A549 (cell line): ENCODE data around the gene BZW1.
A peak's percentile ranks its signal among the peaks of the same experiment; 100 is the strongest.

Experiments
- CHD2 ChIP-seq: fragments of 150-350 bp; IDR thresholded peaks from 2 replicates; pipeline ENCODE4 v1.6.1; 2014; ENCODE audit warnings: low read length; ENCODE audit not compliant: partially characterized antibody
- FOSL2 ChIP-seq, 2 experiments: fragments of 450-650 bp in 1 of 2; fragments of >200 bp in 1 of 2; sonication (Bioruptor Twin) in 1 of 2; formaldehyde crosslinking; IDR thresholded peaks; 2 replicates each; pipeline versions ENCODE4 v1.5.0 to v1.6.1; 2016 to 2020; ENCODE audit warnings: mild to moderate bottlenecking in 1 of 2, moderate library complexity in 1 of 2
- JUN ChIP-seq, 2 experiments: fragments of >200 bp; sonication (Bioruptor Twin); formaldehyde crosslinking; IDR thresholded peaks; 2 replicates in 1 of 2; 3 replicates in 1 of 2; pipeline ENCODE4 v1.6.1; 2016 to 2017
- KDM1A ChIP-seq: fragments of 200-600 bp; sonication (generic); IDR thresholded peaks from 2 replicates; pipeline ENCODE4 v1.6.1; 2016; ENCODE audit warnings: low read depth, mild to moderate bottlenecking
- MYC ChIP-seq: IDR thresholded peaks from 2 replicates; pipeline ENCODE4 v1.6.1; 2012; ENCODE audit warnings: mild to moderate bottlenecking, inconsistent platforms, low read length, improper control_type of control experiment, borderline replicate concordance
- NR3C1 ChIP-seq: fragments of >200 bp; sonication (Bioruptor Twin); formaldehyde crosslinking; IDR thresholded peaks from 3 replicates; pipeline ENCODE4 v1.6.1; 2017
- PHF8 ChIP-seq: fragments of 200-600 bp; sonication (generic); IDR thresholded peaks from 2 replicates; pipeline ENCODE4 v1.6.1; 2016; ENCODE audit warnings: low read depth, mild to moderate bottlenecking, antibody characterized with exemption, moderate library complexity, borderline replicate concordance
- POLR2A ChIP-seq: IDR thresholded peaks from 2 replicates; pipeline ENCODE4 v1.6.1; 2012; ENCODE audit warnings: mild to moderate bottlenecking, low read length
- RNF2 ChIP-seq: fragments of 200-600 bp; sonication (generic); IDR thresholded peaks from 2 replicates; pipeline ENCODE4 v1.6.1; 2016; ENCODE audit warnings: low read depth, mild to moderate bottlenecking, antibody characterized with exemption, moderate library complexity, borderline replicate concordance
- TF ChIP-seq, protein P1 (sequence below): fragments of >200 bp; sonication (Bioruptor Twin); formaldehyde crosslinking; IDR thresholded peaks from 3 replicates; pipeline ENCODE4 v1.5.1; 2016
- TF ChIP-seq, protein P2 (sequence below): IDR thresholded peaks from 2 replicates; pipeline ENCODE4 v1.6.1; 2012
- TF ChIP-seq, protein P3 (sequence below): fragments of 200-600 bp; sonication (generic); IDR thresholded peaks from 2 replicates; pipeline ENCODE4 v1.6.1; 2016; ENCODE audit warnings: antibody characterized with exemption, mild to moderate bottlenecking, moderate library complexity

DNA sequence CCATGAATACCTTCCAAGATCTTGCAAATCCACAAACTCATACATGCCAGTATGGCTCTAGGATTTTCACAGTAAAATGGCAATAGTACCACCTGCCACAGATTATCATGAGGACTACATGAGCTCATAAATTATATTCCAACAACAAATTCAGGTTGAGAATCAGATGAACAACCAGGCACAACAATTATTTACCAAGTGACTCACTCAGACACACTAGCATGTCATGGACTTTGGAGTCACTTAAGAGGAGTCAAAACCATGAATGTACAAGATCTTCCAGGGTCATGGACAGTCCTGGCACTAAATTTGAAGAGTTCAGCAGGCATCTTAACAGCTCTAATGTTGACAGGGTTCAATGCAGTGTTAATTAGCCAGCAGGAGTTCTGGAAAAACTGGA lies 34.4 kb upstream of the BZW1 start:
- TF ChIP-seq, protein P1, sequence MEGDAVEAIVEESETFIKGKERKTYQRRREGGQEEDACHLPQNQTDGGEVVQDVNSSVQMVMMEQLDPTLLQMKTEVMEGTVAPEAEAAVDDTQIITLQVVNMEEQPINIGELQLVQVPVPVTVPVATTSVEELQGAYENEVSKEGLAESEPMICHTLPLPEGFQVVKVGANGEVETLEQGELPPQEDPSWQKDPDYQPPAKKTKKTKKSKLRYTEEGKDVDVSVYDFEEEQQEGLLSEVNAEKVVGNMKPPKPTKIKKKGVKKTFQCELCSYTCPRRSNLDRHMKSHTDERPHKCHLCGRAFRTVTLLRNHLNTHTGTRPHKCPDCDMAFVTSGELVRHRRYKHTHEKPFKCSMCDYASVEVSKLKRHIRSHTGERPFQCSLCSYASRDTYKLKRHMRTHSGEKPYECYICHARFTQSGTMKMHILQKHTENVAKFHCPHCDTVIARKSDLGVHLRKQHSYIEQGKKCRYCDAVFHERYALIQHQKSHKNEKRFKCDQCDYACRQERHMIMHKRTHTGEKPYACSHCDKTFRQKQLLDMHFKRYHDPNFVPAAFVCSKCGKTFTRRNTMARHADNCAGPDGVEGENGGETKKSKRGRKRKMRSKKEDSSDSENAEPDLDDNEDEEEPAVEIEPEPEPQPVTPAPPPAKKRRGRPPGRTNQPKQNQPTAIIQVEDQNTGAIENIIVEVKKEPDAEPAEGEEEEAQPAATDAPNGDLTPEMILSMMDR: no peak
- no peak for TF ChIP-seq POLR2A
- TF ChIP-seq RNF2: no peak
- TF ChIP-seq, protein P2, sequence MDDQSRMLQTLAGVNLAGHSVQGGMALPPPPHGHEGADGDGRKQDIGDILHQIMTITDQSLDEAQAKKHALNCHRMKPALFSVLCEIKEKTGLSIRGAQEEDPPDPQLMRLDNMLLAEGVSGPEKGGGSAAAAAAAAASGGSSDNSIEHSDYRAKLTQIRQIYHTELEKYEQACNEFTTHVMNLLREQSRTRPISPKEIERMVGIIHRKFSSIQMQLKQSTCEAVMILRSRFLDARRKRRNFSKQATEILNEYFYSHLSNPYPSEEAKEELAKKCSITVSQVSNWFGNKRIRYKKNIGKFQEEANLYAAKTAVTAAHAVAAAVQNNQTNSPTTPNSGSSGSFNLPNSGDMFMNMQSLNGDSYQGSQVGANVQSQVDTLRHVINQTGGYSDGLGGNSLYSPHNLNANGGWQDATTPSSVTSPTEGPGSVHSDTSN: no peak
- no peak for TF ChIP-seq MYC
- TF ChIP-seq JUN (IDR thresholded peaks at IDR 0.05): no peak
- no peak for TF ChIP-seq CHD2
- peak; percentile 67; the same call in 1 of the 2 replicates for TF ChIP-seq FOSL2 (IDR thresholded peaks at IDR 0.05)
- TF ChIP-seq FOSL2 (CRISPR knock-in tag; IDR thresholded peaks at IDR 0.05): peak; percentile 72
- TF ChIP-seq PHF8: no peak
- TF ChIP-seq, protein P3, sequence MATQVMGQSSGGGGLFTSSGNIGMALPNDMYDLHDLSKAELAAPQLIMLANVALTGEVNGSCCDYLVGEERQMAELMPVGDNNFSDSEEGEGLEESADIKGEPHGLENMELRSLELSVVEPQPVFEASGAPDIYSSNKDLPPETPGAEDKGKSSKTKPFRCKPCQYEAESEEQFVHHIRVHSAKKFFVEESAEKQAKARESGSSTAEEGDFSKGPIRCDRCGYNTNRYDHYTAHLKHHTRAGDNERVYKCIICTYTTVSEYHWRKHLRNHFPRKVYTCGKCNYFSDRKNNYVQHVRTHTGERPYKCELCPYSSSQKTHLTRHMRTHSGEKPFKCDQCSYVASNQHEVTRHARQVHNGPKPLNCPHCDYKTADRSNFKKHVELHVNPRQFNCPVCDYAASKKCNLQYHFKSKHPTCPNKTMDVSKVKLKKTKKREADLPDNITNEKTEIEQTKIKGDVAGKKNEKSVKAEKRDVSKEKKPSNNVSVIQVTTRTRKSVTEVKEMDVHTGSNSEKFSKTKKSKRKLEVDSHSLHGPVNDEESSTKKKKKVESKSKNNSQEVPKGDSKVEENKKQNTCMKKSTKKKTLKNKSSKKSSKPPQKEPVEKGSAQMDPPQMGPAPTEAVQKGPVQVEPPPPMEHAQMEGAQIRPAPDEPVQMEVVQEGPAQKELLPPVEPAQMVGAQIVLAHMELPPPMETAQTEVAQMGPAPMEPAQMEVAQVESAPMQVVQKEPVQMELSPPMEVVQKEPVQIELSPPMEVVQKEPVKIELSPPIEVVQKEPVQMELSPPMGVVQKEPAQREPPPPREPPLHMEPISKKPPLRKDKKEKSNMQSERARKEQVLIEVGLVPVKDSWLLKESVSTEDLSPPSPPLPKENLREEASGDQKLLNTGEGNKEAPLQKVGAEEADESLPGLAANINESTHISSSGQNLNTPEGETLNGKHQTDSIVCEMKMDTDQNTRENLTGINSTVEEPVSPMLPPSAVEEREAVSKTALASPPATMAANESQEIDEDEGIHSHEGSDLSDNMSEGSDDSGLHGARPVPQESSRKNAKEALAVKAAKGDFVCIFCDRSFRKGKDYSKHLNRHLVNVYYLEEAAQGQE: no peak
- no peak for TF ChIP-seq KDM1A
- no peak for TF ChIP-seq NR3C1
